HL-60 (cell line): ENCODE results near the gene DAD1.

Experiments used
- TF ChIP-seq, protein P1 (sequence below): IDR thresholded peaks from one replicate; pipeline ENCODE4 v1.5.1; 2011; ENCODE audit warnings: low read length, control low read depth, inconsistent platforms; ENCODE audit not compliant: insufficient read depth
- TF ChIP-seq, protein P2 (sequence below): IDR thresholded peaks from 2 replicates; pipeline ENCODE4 v1.6.1; 2012; ENCODE audit warnings: low read depth; ENCODE audit not compliant: insufficient replicate concordance

GRCh38 chr14:22579881-22580280, 9.1 kb downstream of the DAD1 start:
- TF ChIP-seq, protein P1, sequence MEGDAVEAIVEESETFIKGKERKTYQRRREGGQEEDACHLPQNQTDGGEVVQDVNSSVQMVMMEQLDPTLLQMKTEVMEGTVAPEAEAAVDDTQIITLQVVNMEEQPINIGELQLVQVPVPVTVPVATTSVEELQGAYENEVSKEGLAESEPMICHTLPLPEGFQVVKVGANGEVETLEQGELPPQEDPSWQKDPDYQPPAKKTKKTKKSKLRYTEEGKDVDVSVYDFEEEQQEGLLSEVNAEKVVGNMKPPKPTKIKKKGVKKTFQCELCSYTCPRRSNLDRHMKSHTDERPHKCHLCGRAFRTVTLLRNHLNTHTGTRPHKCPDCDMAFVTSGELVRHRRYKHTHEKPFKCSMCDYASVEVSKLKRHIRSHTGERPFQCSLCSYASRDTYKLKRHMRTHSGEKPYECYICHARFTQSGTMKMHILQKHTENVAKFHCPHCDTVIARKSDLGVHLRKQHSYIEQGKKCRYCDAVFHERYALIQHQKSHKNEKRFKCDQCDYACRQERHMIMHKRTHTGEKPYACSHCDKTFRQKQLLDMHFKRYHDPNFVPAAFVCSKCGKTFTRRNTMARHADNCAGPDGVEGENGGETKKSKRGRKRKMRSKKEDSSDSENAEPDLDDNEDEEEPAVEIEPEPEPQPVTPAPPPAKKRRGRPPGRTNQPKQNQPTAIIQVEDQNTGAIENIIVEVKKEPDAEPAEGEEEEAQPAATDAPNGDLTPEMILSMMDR = no peak
- TF ChIP-seq, protein P2, sequence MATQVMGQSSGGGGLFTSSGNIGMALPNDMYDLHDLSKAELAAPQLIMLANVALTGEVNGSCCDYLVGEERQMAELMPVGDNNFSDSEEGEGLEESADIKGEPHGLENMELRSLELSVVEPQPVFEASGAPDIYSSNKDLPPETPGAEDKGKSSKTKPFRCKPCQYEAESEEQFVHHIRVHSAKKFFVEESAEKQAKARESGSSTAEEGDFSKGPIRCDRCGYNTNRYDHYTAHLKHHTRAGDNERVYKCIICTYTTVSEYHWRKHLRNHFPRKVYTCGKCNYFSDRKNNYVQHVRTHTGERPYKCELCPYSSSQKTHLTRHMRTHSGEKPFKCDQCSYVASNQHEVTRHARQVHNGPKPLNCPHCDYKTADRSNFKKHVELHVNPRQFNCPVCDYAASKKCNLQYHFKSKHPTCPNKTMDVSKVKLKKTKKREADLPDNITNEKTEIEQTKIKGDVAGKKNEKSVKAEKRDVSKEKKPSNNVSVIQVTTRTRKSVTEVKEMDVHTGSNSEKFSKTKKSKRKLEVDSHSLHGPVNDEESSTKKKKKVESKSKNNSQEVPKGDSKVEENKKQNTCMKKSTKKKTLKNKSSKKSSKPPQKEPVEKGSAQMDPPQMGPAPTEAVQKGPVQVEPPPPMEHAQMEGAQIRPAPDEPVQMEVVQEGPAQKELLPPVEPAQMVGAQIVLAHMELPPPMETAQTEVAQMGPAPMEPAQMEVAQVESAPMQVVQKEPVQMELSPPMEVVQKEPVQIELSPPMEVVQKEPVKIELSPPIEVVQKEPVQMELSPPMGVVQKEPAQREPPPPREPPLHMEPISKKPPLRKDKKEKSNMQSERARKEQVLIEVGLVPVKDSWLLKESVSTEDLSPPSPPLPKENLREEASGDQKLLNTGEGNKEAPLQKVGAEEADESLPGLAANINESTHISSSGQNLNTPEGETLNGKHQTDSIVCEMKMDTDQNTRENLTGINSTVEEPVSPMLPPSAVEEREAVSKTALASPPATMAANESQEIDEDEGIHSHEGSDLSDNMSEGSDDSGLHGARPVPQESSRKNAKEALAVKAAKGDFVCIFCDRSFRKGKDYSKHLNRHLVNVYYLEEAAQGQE = no peak
